MCF 10A (cell line): ENCODE measurements around the gene TBL1Y. TPM values are rescaled to one million over a fixed set of nuclear protein-coding genes. Genes with fewer than 3 reads are reported as not detected.

Experiments used
- BruUV-seq: library from RNA; stranded (reverse); fragments of 400-500 nt; replicated peaks from 2 replicates; lab custom pipeline; 2021; lab: Mats Ljungman, UMichigan
- CTCF ChIA-PET: fragments of 300-600 bp; sonication (Branson Sonifier 250); formaldehyde crosslinking; extraction: SDS; loops from one replicate; lab custom pipeline; 2021; ENCODE audit warnings: antibody characterized with exemption, inconsistent platforms; lab: Yijun Ruan, JAX
- POLR2A ChIA-PET: fragments of 300-600, 350-650 bp; sonication (Branson Sonifier 250); formaldehyde crosslinking; extraction: SDS; loops from one replicate; lab custom pipeline; 2020; ENCODE audit warnings: antibody characterized with exemption, inconsistent platforms; lab: Yijun Ruan, JAX
- DNase-seq: peaks from one replicate; pipeline ENCODE4 v3.0.0-alpha.2; 2018; ENCODE audit not compliant: unreplicated experiment
- H3K27ac Mint-ChIP-seq: one replicate; pipeline ENCODE4 v1.8.0; 2022; ENCODE audit warnings: mild to moderate bottlenecking, low read depth, mixed read lengths; ENCODE audit not compliant: unreplicated experiment
- H3K27me3 Mint-ChIP-seq: one replicate; pipeline ENCODE4 v1.8.0; 2022; ENCODE audit warnings: mixed read lengths; ENCODE audit not compliant: insufficient read depth, unreplicated experiment
- H3K36me3 Mint-ChIP-seq: one replicate; pipeline ENCODE4 v1.8.0; 2022; ENCODE audit warnings: mild to moderate bottlenecking, moderate library complexity, mixed read lengths; ENCODE audit not compliant: insufficient read depth, unreplicated experiment
- H3K4me1 Mint-ChIP-seq: one replicate; pipeline ENCODE4 v1.8.0; 2022; ENCODE audit warnings: mixed read lengths; ENCODE audit not compliant: insufficient read depth, unreplicated experiment
- H3K4me3 Mint-ChIP-seq: one replicate; pipeline ENCODE4 v1.8.0; 2022; ENCODE audit warnings: mild to moderate bottlenecking, moderate library complexity, mixed read lengths; ENCODE audit not compliant: unreplicated experiment
- H3K9me3 Mint-ChIP-seq: one replicate; pipeline ENCODE4 v1.8.0; 2022; ENCODE audit warnings: mixed read lengths; ENCODE audit not compliant: unreplicated experiment
- CTCF ChIP-seq: fragments of 200-600 bp; IDR thresholded peaks from one replicate; pipeline ENCODE4 v1.8.0; 2022; ENCODE audit warnings: antibody characterized with exemption, mild to moderate bottlenecking; ENCODE audit not compliant: unreplicated experiment
- intact Hi-C: fragments of 100-400 bp; cut with micrococcal nuclease; formaldehyde crosslinking; loops from 2 replicates; pipeline ENCODE4 v1.14.1; 2022
- total RNA-seq: library from RNA; stranded (reverse); gene quantifications from 2 replicates; pipeline ENCODE4 v1.2.3, GENCODE V29; 2022

Gene TBL1Y
- total RNA-seq, 1 experiment from 2014 or later = not detected

GRCh38 chrY:7125136-7126056 is 214.9 kb downstream of the TBL1Y start:
- Mint-ChIP-seq H3K27ac (no peak overlapping the region), H3K27me3 (no peaks in the 10 kb centered on the region), H3K4me3 (no peak overlapping the region), H3K9me3 (no peaks in the 10 kb centered on the region), H3K4me1 (no peaks in the 10 kb centered on the region), H3K36me3 (no peaks in the 10 kb centered on the region)
- no peak for DNase-seq
- BruUV-seq = no TSS peak
- no peak for TF ChIP-seq CTCF
- CTCF ChIA-PET = no interaction called here
- POLR2A ChIA-PET = no interaction called here
- intact Hi-C loops = no loop called here

- no peak overlapping the region for H3K27ac Mint-ChIP-seq
- CTCF ChIA-PET = no interaction called here
- intact Hi-C loops = no loop called here
- H3K4me1 Mint-ChIP-seq = no peaks in the 10 kb centered on the region
- POLR2A ChIA-PET = no interaction called here
- no peaks in the 10 kb centered on the region for H3K9me3 Mint-ChIP-seq
- BruUV-seq = no TSS peak
- no peak overlapping the region for H3K4me3 Mint-ChIP-seq
- no peak for DNase-seq
- TF ChIP-seq CTCF = no peak
- H3K27me3 Mint-ChIP-seq = no peaks in the 10 kb centered on the region
- H3K36me3 Mint-ChIP-seq = no peaks in the 10 kb centered on the region
These were observed 217.7 kb downstream of the TBL1Y start for GRCh38 chrY:7128211-7128610.

Other genes starting within 250 kb of the TBL1Y start
- gene AMELY, start 1.1 kb downstream of the TBL1Y start, total RNA-seq = not detected in 2 replicates